ENCODE measurements around the gene MYO1F. TPM values are rescaled to one million over a fixed set of nuclear protein-coding genes. Genes with fewer than 3 reads are reported as not detected.
A peak's percentile ranks its signal among the peaks of the same experiment; 100 is the strongest.

Gene MYO1F
- total RNA-seq, 2 experiments from 2014 or later, result 66.7 to 67.4 TPM

DNA sequence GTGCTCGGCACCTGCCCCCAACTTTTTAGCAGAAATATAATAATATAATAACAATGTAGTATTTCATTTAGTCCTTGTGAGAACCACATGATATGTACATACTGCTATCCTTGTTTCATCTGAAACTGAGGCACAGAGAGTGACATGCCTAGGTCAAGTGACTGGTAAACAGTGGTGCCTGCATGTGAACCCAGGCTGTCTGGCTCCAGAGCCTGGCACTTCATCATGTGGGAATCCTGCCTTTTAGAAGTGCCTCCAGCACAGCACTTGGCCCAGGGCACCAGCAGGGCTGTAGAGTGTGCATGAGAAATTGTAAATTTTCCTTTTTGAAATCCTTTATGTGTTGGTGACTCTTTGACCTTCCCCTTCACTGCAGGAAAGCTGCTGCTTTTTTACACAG, 102.2 kb downstream of the MYO1F start:
- DNase-seq (no peak), ATAC-seq (ENCODE audit: poor library complexity) (no peak)
- intact Hi-C loops (cut with DNase I, micrococcal nuclease), result no loop called here
- ChIA-PET POLR2A (interaction anchor here (0.7 kb wide), 1 partner anchor 30 kb away, joined by 5 read pairs; the partner anchor contains the start of gene HNRNPM), CTCF (interaction anchor here (0.7 to 1.4 kb wide), 2 partner anchors 26 to 121 kb away, joined by 3 read pairs; no protein-coding TSS in a partner anchor)
- H3K36me3 Mint-ChIP-seq (ENCODE audit: low read depth), result peaks cover 93% of the 10 kb centered on the region
- Histone ChIP-seq H3K9me3 (ENCODE audit: control insufficient read depth in 1 of 2, insufficient read depth in 1 of 2, low read length in 2 of 2) (no peaks in the 10 kb centered on the region), H3K4me3 (ENCODE audit: low read length) (no peak overlapping the region), H3K27me3 (ENCODE audit: control insufficient read depth in 1 of 2, insufficient read depth in 2 of 2, low read length in 2 of 2) (no peaks in the 10 kb centered on the region), H3K4me1 (ENCODE audit: insufficient read depth, low read length) (peaks cover 23% of the 10 kb centered on the region), H3K27ac (ENCODE audit: low read depth in 1 of 2, low read length in 2 of 2) (no peak overlapping the region), H3K36me3 (ENCODE audit: insufficient read depth, low read length) (peaks cover 86% of the 10 kb centered on the region)
- H3K4me1 Mint-ChIP-seq (ENCODE audit: low read depth), result peaks cover 71% of the 10 kb centered on the region
- H3K27me3 Mint-ChIP-seq, result no peaks in the 10 kb centered on the region
- no peaks in the 10 kb centered on the region for H3K9me3 Mint-ChIP-seq
- TF ChIP-seq, protein P1, sequence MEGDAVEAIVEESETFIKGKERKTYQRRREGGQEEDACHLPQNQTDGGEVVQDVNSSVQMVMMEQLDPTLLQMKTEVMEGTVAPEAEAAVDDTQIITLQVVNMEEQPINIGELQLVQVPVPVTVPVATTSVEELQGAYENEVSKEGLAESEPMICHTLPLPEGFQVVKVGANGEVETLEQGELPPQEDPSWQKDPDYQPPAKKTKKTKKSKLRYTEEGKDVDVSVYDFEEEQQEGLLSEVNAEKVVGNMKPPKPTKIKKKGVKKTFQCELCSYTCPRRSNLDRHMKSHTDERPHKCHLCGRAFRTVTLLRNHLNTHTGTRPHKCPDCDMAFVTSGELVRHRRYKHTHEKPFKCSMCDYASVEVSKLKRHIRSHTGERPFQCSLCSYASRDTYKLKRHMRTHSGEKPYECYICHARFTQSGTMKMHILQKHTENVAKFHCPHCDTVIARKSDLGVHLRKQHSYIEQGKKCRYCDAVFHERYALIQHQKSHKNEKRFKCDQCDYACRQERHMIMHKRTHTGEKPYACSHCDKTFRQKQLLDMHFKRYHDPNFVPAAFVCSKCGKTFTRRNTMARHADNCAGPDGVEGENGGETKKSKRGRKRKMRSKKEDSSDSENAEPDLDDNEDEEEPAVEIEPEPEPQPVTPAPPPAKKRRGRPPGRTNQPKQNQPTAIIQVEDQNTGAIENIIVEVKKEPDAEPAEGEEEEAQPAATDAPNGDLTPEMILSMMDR (IDR thresholded peaks at IDR 0.05), result no peak
- H3K4me3 Mint-ChIP-seq, result no peak overlapping the region
- H3K27ac Mint-ChIP-seq, result no peak overlapping the region

DNA sequence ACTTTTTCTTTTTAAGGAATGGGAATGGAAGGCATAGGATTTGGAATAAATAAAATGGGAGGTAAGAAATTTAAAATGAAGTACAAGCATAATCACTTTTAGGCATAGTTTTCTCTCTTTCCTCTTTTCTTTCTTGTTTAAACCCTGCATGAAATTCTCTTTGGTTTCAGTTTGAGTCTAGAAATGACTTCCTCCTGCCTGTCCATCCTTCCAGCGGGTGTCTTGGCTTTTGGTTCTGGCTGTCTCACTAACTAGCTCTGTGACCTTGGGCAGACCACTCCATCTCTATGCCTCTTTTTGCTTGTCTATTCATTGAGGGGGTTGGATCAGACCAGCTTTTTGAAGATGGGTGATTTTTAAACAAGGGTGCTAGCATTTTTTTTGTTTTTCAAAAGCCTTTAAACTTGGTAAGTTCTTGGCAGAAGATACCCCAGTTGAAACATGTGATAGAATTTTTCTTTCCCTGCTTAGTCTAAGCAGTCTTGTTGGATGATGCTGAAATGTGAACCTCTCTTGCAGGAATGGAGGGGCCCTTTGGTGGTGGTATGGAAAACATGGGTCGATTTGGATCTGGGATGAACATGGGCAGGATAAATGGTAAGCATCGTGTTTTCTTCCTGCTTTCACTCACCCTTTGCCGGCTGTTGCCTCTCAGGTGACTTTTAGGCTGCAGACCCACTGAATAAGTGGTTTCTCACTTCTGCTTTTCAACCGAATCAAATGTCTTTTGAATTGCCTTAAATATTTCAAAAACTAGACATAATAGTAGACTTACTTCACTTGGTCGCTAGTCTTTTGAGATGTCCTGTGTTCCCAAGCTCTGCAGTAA, 103.4 kb downstream of the MYO1F start:
- peaks cover 72% of the 10 kb centered on the region for H3K4me1 Mint-ChIP-seq (ENCODE audit: low read depth)
- H3K36me3 ChIP-seq (ENCODE audit: insufficient read depth, low read length), result peaks cover 92% of the 10 kb centered on the region
- TF ChIP-seq, protein P1 (IDR thresholded peaks at IDR 0.05), result no peak
- ChIA-PET CTCF (interaction anchor here (1.6 kb wide), 1 partner anchor 32 kb away, joined by 3 read pairs; no protein-coding TSS in a partner anchor), POLR2A (interaction anchor here (0.6 to 0.9 kb wide), 3 partner anchors 13 to 116 kb away, joined by 3 to 4 read pairs (median 3); no protein-coding TSS in a partner anchor)
- H3K36me3 Mint-ChIP-seq (ENCODE audit: low read depth), result peaks cover 98% of the 10 kb centered on the region
- H3K9me3 Mint-ChIP-seq, result no peaks in the 10 kb centered on the region
- H3K27me3 Mint-ChIP-seq, result no peaks in the 10 kb centered on the region
- H3K27ac ChIP-seq (ENCODE audit: low read depth in 1 of 2, low read length in 2 of 2), result peak overlapping the region in 1 of 2 donors; percentile 29
- ATAC-seq (ENCODE audit: poor library complexity) (no peak), DNase-seq (no peak)
- H3K4me3 ChIP-seq (ENCODE audit: low read length), result no peak overlapping the region
- intact Hi-C loops (cut with DNase I, micrococcal nuclease), result no loop called here
- H3K9me3 ChIP-seq (ENCODE audit: control insufficient read depth in 1 of 2, insufficient read depth in 1 of 2, low read length in 2 of 2), result no peaks in the 10 kb centered on the region
- peak overlapping the region; percentile 38 for H3K4me3 Mint-ChIP-seq
- H3K27ac Mint-ChIP-seq, result peak overlapping the region; percentile 34
- H3K4me1 ChIP-seq (ENCODE audit: insufficient read depth, low read length), result peaks cover 16% of the 10 kb centered on the region
- H3K27me3 ChIP-seq (ENCODE audit: control insufficient read depth in 1 of 2, insufficient read depth in 2 of 2, low read length in 2 of 2), result no peaks in the 10 kb centered on the region

Other genes starting within 250 kb of the MYO1F start
- gene KANK3, start 234.2 kb downstream of the MYO1F start, total RNA-seq, result 1 to 10 TPM in 1 of 2 experiments, under 1 TPM in 1; 0.87 to 1.1 TPM
- gene ANGPTL4, start 213.3 kb downstream of the MYO1F start, total RNA-seq, result not detected
- 10 to 100 TPM; 66.8 to 71.5 TPM for gene RAB11B, start 187.1 kb downstream of the MYO1F start, total RNA-seq
- gene MARCHF2, start 164.1 kb downstream of the MYO1F start, total RNA-seq, result 10 to 100 TPM; 20.0 to 22.2 TPM
- 100 to 1,000 TPM; 269 to 272 TPM for gene HNRNPM, start 132.5 kb downstream of the MYO1F start, total RNA-seq
- 1 to 10 TPM; 4.3 to 6.3 TPM for gene PRAM1, start 74.8 kb downstream of the MYO1F start, total RNA-seq
- 10 to 100 TPM; 36.3 to 38.0 TPM for gene ZNF414, start 63.3 kb downstream of the MYO1F start, total RNA-seq
- 10 to 100 TPM; 67.5 to 72.9 TPM for gene ADAMTS10, start 33.3 kb upstream of the MYO1F start, total RNA-seq
- gene NFILZ, start 53.2 kb upstream of the MYO1F start, total RNA-seq, result not detected
- gene ACTL9, start 121.4 kb upstream of the MYO1F start, total RNA-seq, result not detected
- gene OR2Z1, start 144.2 kb upstream of the MYO1F start, total RNA-seq, result not detected